Tibial nerve (tissue), 4 donors: ENCODE results near the gene GABRA4. TPM values are rescaled to one million over a fixed set of nuclear protein-coding genes. Genes with fewer than 3 reads are reported as not detected.

Source experiments
- DNase-seq, 2 donors: peaks; one replicate each; pipeline ENCODE4 v3.0.0-alpha.2; 2019; ENCODE audit warnings: low spot score in 2 of 2
- H3K27ac ChIP-seq, 4 donors: fragments of 200-600 bp; sonication (generic) in 3 of 4; one replicate each; pipeline ENCODE4 v1.5.1; 2017 to 2019; ENCODE audit warnings: mild to moderate bottlenecking in 1 of 4
- H3K27me3 ChIP-seq, 2 donors: fragments of 200-600 bp; sonication (generic) in 1 of 2; one replicate each; pipeline versions ENCODE4 v1.5.1 to v1.6.0; 2017 to 2019
- H3K36me3 ChIP-seq, 3 donors: fragments of 200-600 bp; sonication (generic); one replicate each; pipeline ENCODE4 v1.5.1; 2018 to 2019
- H3K4me1 ChIP-seq, 4 donors: fragments of 200-600 bp; sonication (generic) in 3 of 4; one replicate each; pipeline ENCODE4 v1.5.1; 2017 to 2019
- H3K4me3 ChIP-seq, 4 donors: fragments of 200-600 bp; sonication (generic) in 3 of 4; one replicate each; pipeline ENCODE4 v1.5.1; 2017 to 2019; ENCODE audit warnings: mild to moderate bottlenecking in 1 of 4, moderate library complexity in 1 of 4
- H3K9me3 ChIP-seq, 4 donors: fragments of 200-600 bp; sonication (generic) in 3 of 4; one replicate each; pipeline ENCODE4 v1.5.1; 2017 to 2019
- CTCF ChIP-seq, 5 experiments: fragments of 200-600 bp in 3 of 5; fragments of 450-650 bp in 2 of 5; sonication (generic) in 3 of 5; IDR thresholded peaks; one replicate each; pipeline ENCODE4 v1.5.1; 2016 to 2019; ENCODE audit warnings: antibody characterized with exemption in 5 of 5, mild to moderate bottlenecking in 3 of 5, moderate library complexity in 2 of 5
- EP300 ChIP-seq, 2 donors: sonication (generic); formaldehyde crosslinking; IDR thresholded peaks; one replicate each; pipeline ENCODE4 v1.6.1; 2017; ENCODE audit warnings: antibody characterized with exemption in 2 of 2, mild to moderate bottlenecking in 1 of 2
- POLR2A ChIP-seq, 2 donors: fragments of 450-650 bp; IDR thresholded peaks; one replicate each; pipeline ENCODE4 v1.6.1; 2017; ENCODE audit warnings: antibody characterized with exemption in 2 of 2, mild to moderate bottlenecking in 2 of 2, moderate library complexity in 2 of 2
- WGBS, 2 donors: methylation state at CpG; one replicate each; pipeline ENCODE4 v1.1.5; 2018; 5-methylcytosine and 5-hydroxymethylcytosine counted together
- total RNA-seq, 4 donors: library from RNA; depleted of rRNA; stranded (reverse); fragments of >200 nt; gene quantifications; one replicate each; pipeline ENCODE4 v1.1.0, GENCODE V29; 2016

Gene GABRA4
- total RNA-seq, 4 donors from 2014 or later, result under 0.01 TPM; not detected in 2

GRCh38 chr4:47031751-47032404 is 38.5 kb upstream of the GABRA4 start:
- Histone ChIP-seq H3K4me3 (peak overlapping the region; percentile 7 to 54 (median 40)), H3K4me1 (peaks cover 0 to 18% (median 2%) of the 10 kb centered on the region in 4 donors), H3K9me3 (no peaks in the 10 kb centered on the region), H3K27ac (no peak overlapping the region), H3K36me3 (no peaks in the 10 kb centered on the region), H3K27me3 (peaks cover 3 to 26% of the 10 kb centered on the region in 2 donors)
- DNase-seq, result no peak
- TF ChIP-seq POLR2A (IDR thresholded peaks at IDR 0.05), result no peak
- 2% methylated on average over 15 to 19 of the region's 19 CpGs for WGBS, 2 donors

- H3K36me3 ChIP-seq, result no peaks in the 10 kb centered on the region
- no peak for DNase-seq
- 5 to 7% methylated on average over 20 of the region's 20 CpGs for WGBS, 2 donors
Measured at GRCh38 chr4:47031011-47031678, 37.8 kb upstream of the GABRA4 start, which contains the start of gene GABRB1. Gene GABRB1 (plus strand): TSS chr4:47031567.

GRCh38 chr4:47017494-47017893 is 24.1 kb upstream of the GABRA4 start:
- no peak for TF ChIP-seq POLR2A (IDR thresholded peaks at IDR 0.05)
- TF ChIP-seq EP300 (IDR thresholded peaks at IDR 0.05), result no peak
- TF ChIP-seq CTCF (IDR thresholded peaks at IDR 0.05), result no peak

More at GRCh38 chr4:47031011-47031678, 37.8 kb upstream of the GABRA4 start, which contains the start of gene GABRB1:
- TF ChIP-seq POLR2A (IDR thresholded peaks at IDR 0.05) (no peak), CTCF (IDR thresholded peaks at IDR 0.05) (no peak), EP300 (IDR thresholded peaks at IDR 0.05) (no peak)
- Histone ChIP-seq H3K4me3 (peak within 1 kb of the TSS; percentile 7 to 54 (median 40)), H3K27ac (no peak within 1 kb of the TSS), H3K4me1 (peaks cover 0 to 18% (median 2%) of the 10 kb centered on the region in 4 donors), H3K9me3 (no peaks in the 10 kb centered on the region), H3K27me3 (peaks cover 3 to 22% of the 10 kb centered on the region in 2 donors)

GRCh38 chr4:47017081-47017480 is 23.7 kb upstream of the GABRA4 start:
- no peak overlapping the region for H3K4me3 ChIP-seq
- no peaks in the 10 kb centered on the region for H3K4me1 ChIP-seq
- no peak overlapping the region for H3K27ac ChIP-seq
- TF ChIP-seq POLR2A (IDR thresholded peaks at IDR 0.05) (no peak), EP300 (IDR thresholded peaks at IDR 0.05) (no peak), CTCF (IDR thresholded peaks at IDR 0.05) (no peak)
- no peaks in the 10 kb centered on the region for H3K9me3 ChIP-seq
- no peak for DNase-seq
- no peaks in the 10 kb centered on the region for H3K27me3 ChIP-seq
- WGBS, 2 donors, result 76 to 80% methylated on average over 4 of the region's 4 CpGs
- no peaks in the 10 kb centered on the region for H3K36me3 ChIP-seq

More at GRCh38 chr4:47017494-47017893, 24.1 kb upstream of the GABRA4 start:
- no peak for DNase-seq
- H3K27ac ChIP-seq, result no peak overlapping the region
- 76 to 88% methylated on average over 1 of the region's 1 CpG for WGBS, 2 donors
- no peaks in the 10 kb centered on the region for H3K4me1 ChIP-seq
- H3K27me3 ChIP-seq, result no peaks in the 10 kb centered on the region
- no peaks in the 10 kb centered on the region for H3K36me3 ChIP-seq
- no peaks in the 10 kb centered on the region for H3K9me3 ChIP-seq
- no peak overlapping the region for H3K4me3 ChIP-seq

- Histone ChIP-seq H3K4me1 (peaks cover 0 to 6% (median 0%) of the 10 kb centered on the region in 4 donors), H3K4me3 (no peak overlapping the region), H3K27me3 (no peaks in the 10 kb centered on the region), H3K36me3 (no peaks in the 10 kb centered on the region), H3K27ac (no peak overlapping the region), H3K9me3 (no peaks in the 10 kb centered on the region)
- TF ChIP-seq EP300 (IDR thresholded peaks at IDR 0.05) (no peak), CTCF (IDR thresholded peaks at IDR 0.05) (no peak), POLR2A (IDR thresholded peaks at IDR 0.05) (no peak)
- DNase-seq, result no peak
- WGBS, 2 donors, result 76% methylated on average over 3 of the region's 3 CpGs
Measured at GRCh38 chr4:47013373-47013772, 20.0 kb upstream of the GABRA4 start.
